T-helper 1 cell treated with Interleukin-12 subunit alpha and Interleukin-12 subunit beta and Interleukin-4 antibody, amounts not matched to agents 30 μg/mL and 1 μg/mL, for 36 hours (primary cell): ENCODE results near the gene C1orf87.

Experiments
- H3K27ac Mint-ChIP-seq: one replicate; pipeline ENCODE4 v1.8.0; 2021; ENCODE audit warnings: mild to moderate bottlenecking, mixed read lengths
- H3K27me3 Mint-ChIP-seq: one replicate; pipeline ENCODE4 v1.8.0; 2021; ENCODE audit warnings: low read depth, mixed read lengths
- H3K36me3 Mint-ChIP-seq: one replicate; pipeline ENCODE4 v1.8.0; 2021; ENCODE audit warnings: low read depth, mixed read lengths
- H3K4me1 Mint-ChIP-seq: one replicate; pipeline ENCODE4 v1.8.0; 2021; ENCODE audit warnings: low read depth, mixed read lengths
- H3K4me3 Mint-ChIP-seq: one replicate; pipeline ENCODE4 v1.8.0; 2021; ENCODE audit warnings: mild to moderate bottlenecking, moderate library complexity, mixed read lengths
- H3K9me3 Mint-ChIP-seq: one replicate; pipeline ENCODE4 v1.8.0; 2021; ENCODE audit warnings: mixed read lengths

The C1orf87 gene

GRCh38 chr1:59994302-59995198 is 79.0 kb downstream of the C1orf87 start:
- Mint-ChIP-seq H3K9me3 (no peaks in the 10 kb centered on the region), H3K27ac (no peak overlapping the region), H3K4me1 (no peaks in the 10 kb centered on the region), H3K27me3 (no peaks in the 10 kb centered on the region), H3K36me3 (no peaks in the 10 kb centered on the region), H3K4me3 (no peak overlapping the region)

- Mint-ChIP-seq H3K9me3 (no peaks in the 10 kb centered on the region), H3K36me3 (no peaks in the 10 kb centered on the region), H3K27me3 (no peaks in the 10 kb centered on the region), H3K4me1 (no peaks in the 10 kb centered on the region), H3K4me3 (no peak overlapping the region), H3K27ac (no peak overlapping the region)
Measured at GRCh38 chr1:59992040-59992820, 81.3 kb downstream of the C1orf87 start.

DNA sequence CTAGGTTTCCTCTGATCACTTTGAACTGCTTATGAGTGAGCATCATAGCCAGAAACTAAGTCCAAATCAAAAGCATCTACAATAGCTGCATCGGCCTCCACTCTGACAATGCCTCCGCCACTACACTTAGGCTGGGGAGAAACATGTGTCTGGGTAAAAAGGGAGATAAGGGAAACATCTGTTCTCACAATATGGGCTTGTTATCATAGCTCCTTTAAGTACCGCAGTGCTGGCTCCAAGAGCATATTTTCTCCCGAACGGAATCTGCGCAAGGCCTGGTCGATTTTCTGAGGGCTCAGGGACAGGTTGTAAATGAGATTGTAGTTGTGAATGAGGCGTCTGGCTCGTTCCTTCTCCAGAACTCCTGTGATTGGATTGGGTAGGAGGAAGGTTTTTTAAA is 83.1 kb downstream of the C1orf87 start:
- no peaks in the 10 kb centered on the region for H3K4me1 Mint-ChIP-seq
- no peaks in the 10 kb centered on the region for H3K36me3 Mint-ChIP-seq
- no peak overlapping the region for H3K4me3 Mint-ChIP-seq
- no peaks in the 10 kb centered on the region for H3K9me3 Mint-ChIP-seq
- no peak overlapping the region for H3K27ac Mint-ChIP-seq
- H3K27me3 Mint-ChIP-seq: no peaks in the 10 kb centered on the region

DNA sequence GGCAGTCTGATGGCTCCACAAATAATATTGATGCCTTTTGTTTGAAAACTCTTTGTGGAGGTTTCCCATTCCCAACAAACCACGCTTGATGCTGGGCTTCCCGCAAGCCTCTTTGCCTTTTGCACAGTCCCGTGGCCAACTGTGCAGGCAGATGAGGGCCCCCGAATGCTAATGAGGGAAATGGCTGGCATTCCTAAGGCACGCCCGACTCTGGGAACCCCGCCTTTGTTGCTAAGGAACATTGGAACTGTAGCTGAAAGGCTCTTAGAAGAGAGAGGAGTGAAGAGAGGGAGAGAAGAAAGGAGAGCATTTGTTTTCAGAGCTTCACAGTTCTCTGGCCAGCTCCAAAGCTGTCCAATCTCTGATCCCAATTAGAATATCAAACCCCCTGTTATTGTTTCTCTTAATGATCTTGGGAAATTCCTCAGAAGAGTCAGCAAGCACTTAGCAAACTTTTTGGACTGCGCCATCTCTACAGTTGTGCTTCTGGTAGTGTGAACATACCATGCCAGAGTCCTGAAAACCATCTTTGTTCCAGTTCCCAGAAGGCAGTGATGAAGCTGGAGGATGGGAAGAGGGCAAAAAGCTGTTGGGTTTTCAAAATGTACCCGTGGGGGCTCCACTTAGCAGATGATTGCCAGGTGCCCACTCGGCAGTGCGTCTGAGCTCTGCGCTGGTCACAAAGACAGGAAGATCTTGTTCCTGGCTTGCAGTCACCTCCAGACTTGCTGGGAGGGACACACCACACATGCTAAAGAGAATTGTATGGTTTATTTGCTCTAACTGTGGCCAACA is 86.9 kb downstream of the C1orf87 start:
- Mint-ChIP-seq H3K27ac (no peak overlapping the region), H3K9me3 (no peaks in the 10 kb centered on the region)

GRCh38 chr1:59985911-59986515 is 87.6 kb downstream of the C1orf87 start:
- no peaks in the 10 kb centered on the region for H3K36me3 Mint-ChIP-seq
- H3K9me3 Mint-ChIP-seq: no peaks in the 10 kb centered on the region

More for the DNA sequence above, 86.9 kb downstream of the C1orf87 start:
- H3K4me3 Mint-ChIP-seq: no peak overlapping the region
- no peaks in the 10 kb centered on the region for H3K27me3 Mint-ChIP-seq
- no peaks in the 10 kb centered on the region for H3K36me3 Mint-ChIP-seq
- H3K4me1 Mint-ChIP-seq: no peaks in the 10 kb centered on the region

GRCh38 chr1:59979666-59980065 is 93.9 kb downstream of the C1orf87 start:
- Mint-ChIP-seq H3K36me3 (no peaks in the 10 kb centered on the region), H3K9me3 (no peaks in the 10 kb centered on the region), H3K27ac (no peak overlapping the region), H3K27me3 (peaks cover 11% of the 10 kb centered on the region), H3K4me1 (no peaks in the 10 kb centered on the region), H3K4me3 (no peak overlapping the region)

More at GRCh38 chr1:59985911-59986515, 87.6 kb downstream of the C1orf87 start:
- Mint-ChIP-seq H3K27me3 (no peaks in the 10 kb centered on the region), H3K4me1 (no peaks in the 10 kb centered on the region), H3K4me3 (no peak overlapping the region), H3K27ac (no peak overlapping the region)

DNA sequence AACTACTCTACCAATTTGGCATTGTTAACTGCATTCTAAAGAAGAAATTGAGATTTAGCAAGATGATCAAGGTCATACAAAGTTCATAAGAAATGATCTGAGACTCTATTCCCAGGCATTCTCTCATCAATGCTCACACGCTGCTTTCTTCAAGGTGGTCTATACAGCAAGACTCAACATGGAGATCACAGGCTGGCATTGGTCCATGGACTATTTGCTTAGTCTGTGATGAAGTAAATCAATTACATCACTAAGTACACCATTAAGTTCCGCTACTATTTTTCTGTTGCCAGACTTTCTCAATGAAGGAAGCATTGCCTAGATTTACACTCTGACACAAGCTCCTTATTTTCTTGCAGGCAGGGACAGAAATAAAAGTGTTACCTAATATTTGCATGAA is 95.1 kb downstream of the C1orf87 start:
- H3K36me3 Mint-ChIP-seq: no peaks in the 10 kb centered on the region

GRCh38 chr1:59978026-59978425 is 95.5 kb downstream of the C1orf87 start:
- Mint-ChIP-seq H3K4me1 (no peaks in the 10 kb centered on the region), H3K9me3 (no peaks in the 10 kb centered on the region), H3K27me3 (peaks cover 11% of the 10 kb centered on the region), H3K27ac (no peak overlapping the region), H3K4me3 (no peak overlapping the region), H3K36me3 (no peaks in the 10 kb centered on the region)

More for the DNA sequence above, 95.1 kb downstream of the C1orf87 start:
- Mint-ChIP-seq H3K9me3 (no peaks in the 10 kb centered on the region), H3K4me3 (no peak overlapping the region), H3K27me3 (peaks cover 11% of the 10 kb centered on the region), H3K4me1 (no peaks in the 10 kb centered on the region), H3K27ac (no peak overlapping the region)

DNA sequence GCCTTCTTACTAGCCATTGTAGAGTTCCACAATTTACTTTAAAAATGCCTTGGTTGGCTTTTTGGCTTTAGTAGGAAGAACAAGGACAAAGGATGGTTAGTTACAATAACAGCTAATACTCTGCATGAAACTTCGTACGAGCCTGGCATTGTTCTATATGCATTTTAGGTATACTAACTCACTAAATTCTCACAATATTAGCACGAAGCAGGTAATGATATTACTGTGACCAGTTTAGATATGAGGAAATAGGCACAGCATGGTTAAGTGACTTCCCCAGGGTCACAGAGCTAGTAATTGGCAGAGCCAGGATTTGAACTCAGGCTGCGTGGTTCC is 96.5 kb downstream of the C1orf87 start:
- H3K27me3 Mint-ChIP-seq: peaks cover 11% of the 10 kb centered on the region
- no peaks in the 10 kb centered on the region for H3K4me1 Mint-ChIP-seq
- H3K4me3 Mint-ChIP-seq: no peak overlapping the region
- H3K36me3 Mint-ChIP-seq: no peaks in the 10 kb centered on the region
- H3K9me3 Mint-ChIP-seq: no peaks in the 10 kb centered on the region
- H3K27ac Mint-ChIP-seq: no peak overlapping the region

GRCh38 chr1:59976194-59977074 is 97.1 kb downstream of the C1orf87 start:
- Mint-ChIP-seq H3K36me3 (no peaks in the 10 kb centered on the region), H3K27ac (no peak overlapping the region), H3K4me1 (peaks cover under 1% of the 10 kb centered on the region), H3K9me3 (no peaks in the 10 kb centered on the region), H3K27me3 (peaks cover 11% of the 10 kb centered on the region), H3K4me3 (no peak overlapping the region)

- H3K36me3 Mint-ChIP-seq: no peaks in the 10 kb centered on the region
- H3K27me3 Mint-ChIP-seq: peaks cover 13% of the 10 kb centered on the region
- H3K27ac Mint-ChIP-seq: no peak overlapping the region
- no peak overlapping the region for H3K4me3 Mint-ChIP-seq
- peaks cover 3% of the 10 kb centered on the region for H3K4me1 Mint-ChIP-seq
- H3K9me3 Mint-ChIP-seq: no peaks in the 10 kb centered on the region
Measured at GRCh38 chr1:59973719-59974118, 99.9 kb downstream of the C1orf87 start.

GRCh38 chr1:59972216-59972927 is 101.2 kb downstream of the C1orf87 start:
- Mint-ChIP-seq H3K27me3 (peaks cover 14% of the 10 kb centered on the region), H3K27ac (no peak overlapping the region), H3K4me1 (peaks cover 3% of the 10 kb centered on the region), H3K36me3 (no peaks in the 10 kb centered on the region), H3K9me3 (no peaks in the 10 kb centered on the region), H3K4me3 (no peak overlapping the region)

DNA sequence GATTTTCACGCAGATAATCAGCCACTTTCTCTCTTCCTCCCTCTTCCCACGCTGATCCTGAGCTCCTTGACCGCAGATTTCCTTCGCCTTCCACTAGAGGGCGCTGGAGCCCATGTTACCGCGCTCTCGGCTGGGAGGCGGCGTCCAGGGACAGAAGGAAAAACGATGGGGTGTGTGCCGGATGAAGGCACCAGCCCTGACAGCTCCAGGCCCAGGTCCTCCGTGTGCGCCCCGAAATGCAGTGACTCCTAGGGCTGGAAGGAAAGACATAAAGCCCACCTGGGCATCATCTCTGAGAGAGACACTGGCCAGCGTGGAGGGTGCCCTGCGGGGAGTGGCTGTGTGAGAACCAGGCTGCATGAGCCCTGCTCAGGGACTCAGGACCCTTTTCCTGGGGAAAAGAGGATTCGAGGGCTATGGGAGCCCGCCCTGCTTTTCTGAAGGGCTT is 102.1 kb downstream of the C1orf87 start:
- Mint-ChIP-seq H3K36me3 (no peaks in the 10 kb centered on the region), H3K4me3 (no peak overlapping the region), H3K4me1 (peaks cover 3% of the 10 kb centered on the region), H3K27ac (no peak overlapping the region), H3K9me3 (no peaks in the 10 kb centered on the region), H3K27me3 (peaks cover 11% of the 10 kb centered on the region)
